K562 (cell line): ENCODE results near the gene REEP6. TPM values are rescaled to one million over a fixed set of nuclear protein-coding genes. Genes with fewer than 3 reads are reported as not detected.

Source experiments
- ARNT ChIP-seq, 2 experiments: fragments of 450-650 bp; IDR thresholded peaks; 2 replicates each; pipeline ENCODE4 v1.6.1; 2016; ENCODE audit warnings: mild to moderate bottlenecking in 1 of 2
- ATF3 ChIP-seq, 2 experiments: fragments of 450-650 bp in 1 of 2; sonication (generic) in 1 of 2; formaldehyde crosslinking in 1 of 2; IDR thresholded peaks in 1 of 2; conservative IDR thresholded peaks in 1 of 2; 2 replicates each; pipeline versions ENCODE4 v1.6.1 to v1.8.1; 2016 to 2023; ENCODE audit warnings: mild to moderate bottlenecking in 2 of 2, moderate library complexity in 2 of 2, inconsistent platforms in 1 of 2, missing genetic modification reagents in 1 of 2
- CBX1 ChIP-seq: sonication (generic); IDR thresholded peaks from 2 replicates; pipeline ENCODE4 v1.6.1; 2016; ENCODE audit warnings: antibody characterized with exemption, low read depth, mild to moderate bottlenecking
- GABPB2 ChIP-seq: fragments of 250-450 bp; sonication (Bioruptor Pico); conservative IDR thresholded peaks from 2 replicates; pipeline ENCODE4 v1.5.1; 2021; ENCODE audit warnings: mild to moderate bottlenecking
- HES1 ChIP-seq: fragments of 450-650 bp; IDR thresholded peaks from 2 replicates; pipeline ENCODE4 v1.6.1; 2016; ENCODE audit warnings: low read depth, mild to moderate bottlenecking, moderate library complexity
- HNRNPLL ChIP-seq: fragments of 200-400 bp; formaldehyde crosslinking; IDR thresholded peaks from 2 replicates; pipeline ENCODE4 v1.6.1; 2017; ENCODE audit warnings: low read length, low read depth, mild to moderate bottlenecking; ENCODE audit not compliant: poor library complexity, severe bottlenecking
- MAFF ChIP-seq: IDR thresholded peaks from 2 replicates; pipeline ENCODE4 v1.6.1; 2012; ENCODE audit warnings: low read length, improper control_type of control experiment
- MAFG ChIP-seq: fragments of 450-650 bp; conservative IDR thresholded peaks from 2 replicates; pipeline ENCODE4 v1.6.1; 2016; ENCODE audit warnings: missing genetic modification characterization, missing compliant biosample characterization
- NR0B1 ChIP-seq: fragments of 450-650 bp; IDR thresholded peaks from one replicate; pipeline ENCODE4 v1.6.1; 2018; ENCODE audit warnings: mild to moderate bottlenecking, moderate library complexity; ENCODE audit not compliant: partially characterized antibody
- PML ChIP-seq: IDR thresholded peaks from 2 replicates; pipeline ENCODE4 v1.6.1; 2012; ENCODE audit warnings: low read length, inconsistent platforms
- RHOXF2B ChIP-seq: fragments of 250-450 bp; sonication (Bioruptor Pico); conservative IDR thresholded peaks from 2 replicates; pipeline ENCODE4 v1.5.1; 2021
- SMARCB1 ChIP-seq: IDR thresholded peaks from 2 replicates; pipeline ENCODE4 v1.6.1; 2011; ENCODE audit warnings: improper control_type of control experiment, low read depth; ENCODE audit not compliant: insufficient read length
- TAF9B ChIP-seq: fragments of 450-650 bp; IDR thresholded peaks from 2 replicates; pipeline ENCODE4 v1.6.1; 2018; ENCODE audit warnings: mild to moderate bottlenecking; ENCODE audit not compliant: partially characterized antibody
- TAL1 ChIP-seq: fragments of 450-650 bp; IDR thresholded peaks from 2 replicates; pipeline ENCODE4 v1.6.1; 2016; ENCODE audit warnings: mild to moderate bottlenecking
- TEAD1 ChIP-seq, 2 experiments: fragments of 450-650 bp in 1 of 2; sonication (generic) in 1 of 2; formaldehyde crosslinking; IDR thresholded peaks; 2 replicates each; pipeline versions ENCODE4 v1.4.0 to v1.8.0; 2020 to 2022; ENCODE audit warnings: mild to moderate bottlenecking in 2 of 2, missing genetic modification reagents in 1 of 2
- TFAM ChIP-seq: fragments of 250-450 bp; sonication (Bioruptor Pico); conservative IDR thresholded peaks from 2 replicates; pipeline ENCODE4 v1.5.0; 2021; ENCODE audit warnings: mild to moderate bottlenecking, moderate library complexity
- THAP7 ChIP-seq: fragments of 250-450 bp; sonication (Bioruptor Pico); IDR thresholded peaks from 2 replicates; pipeline ENCODE4 v1.5.0; 2021
- ZBTB8A ChIP-seq: fragments of 450-650 bp; IDR thresholded peaks from 2 replicates; pipeline ENCODE4 v1.6.1; 2018; ENCODE audit warnings: mild to moderate bottlenecking, moderate library complexity; ENCODE audit not compliant: partially characterized antibody
- ZFP36 ChIP-seq: fragments of 150-350 bp; IDR thresholded peaks from 2 replicates; pipeline ENCODE4 v1.6.1; 2018; ENCODE audit warnings: low read length, low read depth; ENCODE audit not compliant: partially characterized antibody
- ZNF655 ChIP-seq: fragments of 250-450 bp; sonication (Bioruptor Pico); IDR thresholded peaks from 2 replicates; pipeline ENCODE4 v1.5.0; 2021
- polyA plus RNA-seq, 8 experiments: library from polyadenylated mRNA; depleted of rRNA in 4 of 8; stranded (reverse) in 5 of 8; unstranded in 3 of 8; fragments of >200 nt; fragmentation: Nextera tagmentation in 2 of 8; fragmentation: Illumina TruSeq in 1 of 8; extraction: Ambion mirVana in 2 of 8; extraction: Trizol in 1 of 8; gene quantifications; 2 replicates each; pipeline versions ENCODE4 v1.2.1 to v1.2.3, GENCODE V29; 2011 to 2014; ENCODE audit warnings: inconsistent platforms in 1 of 8, missing spikeins in 1 of 8
- total RNA-seq, 7 experiments: library from RNA; depleted of rRNA in 6 of 7; stranded (reverse); fragments of >200 nt in 6 of 7; fragmentation: Illumina TruSeq in 2 of 7; extraction: Trizol in 2 of 7; gene quantifications; 2 replicates each; pipeline versions ENCODE4 v1.2.1 to v1.2.3, GENCODE V29; 2011 to 2021; ENCODE audit warnings: low replicate concordance in 1 of 7

The REEP6 gene
- total and polyA plus RNA-seq, 9 of the 15 experiments (the other 6 are each of a cell fraction or from before 2014, with no cell fraction given) = 1.2 to 64.2 (median 12.7) TPM

GRCh38 chr19:1503089-1503924, 12.3 kb downstream of the REEP6 start (continued):
- TF ChIP-seq SMARCB1 = no peak
- TF ChIP-seq ZBTB8A = no peak
- TF ChIP-seq CBX1 = peak; percentile 72; the same call in 1 of the 2 replicates
- TF ChIP-seq ZFP36 = no peak
- TF ChIP-seq ATF3 (IDR thresholded peaks at IDR 0.05) = no peak
- 0 out of 2 replicates have a peak, but pooled peaks have one; percentile 22 for TF ChIP-seq ATF3 (CRISPR knock-in tag; conservative IDR thresholded peaks at IDR 0.05)
- TF ChIP-seq HNRNPLL = no peak
- TF ChIP-seq THAP7 (CRISPR knock-in tag) = 0 out of 2 replicates have a peak, but pooled peaks have one; percentile 72
- TF ChIP-seq MAFG = no peak
- TF ChIP-seq RHOXF2B (CRISPR knock-in tag) = no peak
- TF ChIP-seq TEAD1 (CRISPR knock-in tag; IDR thresholded peaks at IDR 0.05) = peak; percentile 40 to 63; a peak in 1 of 4 replicates
- no peak for TF ChIP-seq ARNT (IDR thresholded peaks at IDR 0.05)
- TF ChIP-seq TAF9B = no peak
- TF ChIP-seq NR0B1 = no peak
- TF ChIP-seq MAFF = no peak
- TF ChIP-seq HES1 = no peak
- TF ChIP-seq TAL1 = no peak
- TF ChIP-seq GABPB2 (CRISPR knock-in tag) = no peak
- TF ChIP-seq ZNF655 (CRISPR knock-in tag) = no peak
- 0 out of 2 replicates have a peak, but pooled peaks have one; percentile 40 for TF ChIP-seq PML
- no peak for TF ChIP-seq TFAM (CRISPR knock-in tag)
